Gastroesophageal sphincter (tissue), 4 donors: ENCODE data around the gene MAP7D2. TPM values are rescaled to one million over a fixed set of nuclear protein-coding genes. Genes with fewer than 3 reads are reported as not detected.

Experiments
- ATAC-seq: fragments of 150-250 bp; one replicate; pipeline ENCODE4 v1.9.1; 2016; ENCODE audit warnings: mild to moderate bottlenecking, moderate library complexity
- H3K27ac ChIP-seq, 4 donors: fragments of 200-600 bp; sonication (generic) in 3 of 4; 1 replicate in 3 of 4; 2 replicates in 1 of 4; pipeline ENCODE4 v1.5.1; 2016 to 2019
- H3K27me3 ChIP-seq: fragments of 200-600 bp; sonication (generic); one replicate; pipeline ENCODE4 v1.5.1; 2019
- H3K36me3 ChIP-seq, 2 donors: fragments of 200-600 bp; sonication (generic); one replicate each; pipeline ENCODE4 v1.5.1; 2019; ENCODE audit warnings: control low read depth in 1 of 2
- H3K4me1 ChIP-seq, 3 donors: fragments of 200-600 bp; sonication (generic); 1 replicate in 2 of 3; 2 replicates in 1 of 3; pipeline ENCODE4 v1.5.1; 2016 to 2019; ENCODE audit warnings: control low read depth in 2 of 3
- H3K4me3 ChIP-seq, 2 donors: fragments of 200-600 bp; sonication (generic); one replicate each; pipeline ENCODE4 v1.5.1; 2019; ENCODE audit warnings: mild to moderate bottlenecking in 1 of 2, moderate library complexity in 1 of 2
- H3K9me3 ChIP-seq, 3 donors: fragments of 200-600 bp; sonication (generic); one replicate each; pipeline ENCODE4 v1.5.1; 2017 to 2019; ENCODE audit warnings: control low read depth in 2 of 3
- EP300 ChIP-seq: sonication (generic); formaldehyde crosslinking; IDR thresholded peaks from one replicate; pipeline ENCODE4 v1.6.1; 2017; ENCODE audit warnings: antibody characterized with exemption, mild to moderate bottlenecking
- POLR2A ChIP-seq, 2 donors: fragments of 450-650 bp; IDR thresholded peaks; one replicate each; pipeline ENCODE4 v1.6.1; 2017; ENCODE audit warnings: antibody characterized with exemption in 2 of 2, mild to moderate bottlenecking in 2 of 2, moderate library complexity in 1 of 2
- POLR2AphosphoS5 ChIP-seq: sonication (generic); formaldehyde crosslinking; IDR thresholded peaks from one replicate; pipeline ENCODE4 v1.6.1; 2017; ENCODE audit warnings: antibody characterized with exemption
- WGBS, 2 donors: methylation state at CpG; one replicate each; pipeline ENCODE4 v1.1.5; 2018; ENCODE audit warnings: low coverage in 1 of 2; 5-methylcytosine and 5-hydroxymethylcytosine counted together
- total RNA-seq, 4 donors: library from RNA; depleted of rRNA; stranded (reverse); fragments of >200 nt; gene quantifications; one replicate each; pipeline ENCODE4 v1.1.0, GENCODE V29; 2016
- TF ChIP-seq, protein P1 (sequence below), 4 experiments: fragments of 200-600 bp in 2 of 4; fragments of 450-650 bp in 2 of 4; sonication (generic) in 1 of 4; IDR thresholded peaks; one replicate each; pipeline ENCODE4 v1.5.1; 2017 to 2019; ENCODE audit warnings: antibody characterized with exemption in 4 of 4, mild to moderate bottlenecking in 2 of 4, moderate library complexity in 2 of 4

MAP7D2 gene
- total RNA-seq, 4 donors from 2014 or later: 0.27 to 0.42 (median 0.27) TPM; not detected in 1

GRCh38 chrX:20005883-20006282 lies 110.8 kb downstream of the MAP7D2 start:
- H3K4me3 ChIP-seq: no peak overlapping the region
- TF ChIP-seq POLR2AphosphoS5: no peak
- no peak for TF ChIP-seq POLR2A (IDR thresholded peaks at IDR 0.05)
- TF ChIP-seq, protein P1, sequence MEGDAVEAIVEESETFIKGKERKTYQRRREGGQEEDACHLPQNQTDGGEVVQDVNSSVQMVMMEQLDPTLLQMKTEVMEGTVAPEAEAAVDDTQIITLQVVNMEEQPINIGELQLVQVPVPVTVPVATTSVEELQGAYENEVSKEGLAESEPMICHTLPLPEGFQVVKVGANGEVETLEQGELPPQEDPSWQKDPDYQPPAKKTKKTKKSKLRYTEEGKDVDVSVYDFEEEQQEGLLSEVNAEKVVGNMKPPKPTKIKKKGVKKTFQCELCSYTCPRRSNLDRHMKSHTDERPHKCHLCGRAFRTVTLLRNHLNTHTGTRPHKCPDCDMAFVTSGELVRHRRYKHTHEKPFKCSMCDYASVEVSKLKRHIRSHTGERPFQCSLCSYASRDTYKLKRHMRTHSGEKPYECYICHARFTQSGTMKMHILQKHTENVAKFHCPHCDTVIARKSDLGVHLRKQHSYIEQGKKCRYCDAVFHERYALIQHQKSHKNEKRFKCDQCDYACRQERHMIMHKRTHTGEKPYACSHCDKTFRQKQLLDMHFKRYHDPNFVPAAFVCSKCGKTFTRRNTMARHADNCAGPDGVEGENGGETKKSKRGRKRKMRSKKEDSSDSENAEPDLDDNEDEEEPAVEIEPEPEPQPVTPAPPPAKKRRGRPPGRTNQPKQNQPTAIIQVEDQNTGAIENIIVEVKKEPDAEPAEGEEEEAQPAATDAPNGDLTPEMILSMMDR (IDR thresholded peaks at IDR 0.05): no peak
- TF ChIP-seq EP300: no peak
- H3K27ac ChIP-seq: no peak overlapping the region
- no peak for ATAC-seq
- no peaks in the 10 kb centered on the region for H3K27me3 ChIP-seq
- no peaks in the 10 kb centered on the region for H3K36me3 ChIP-seq
- 53% methylated on average over 2 of the region's 2 CpGs; no CpG with 5 or more reads in 1 of the 2 donors for WGBS, 2 donors
- H3K9me3 ChIP-seq: no peaks in the 10 kb centered on the region
- H3K4me1 ChIP-seq: no peaks in the 10 kb centered on the region

DNA sequence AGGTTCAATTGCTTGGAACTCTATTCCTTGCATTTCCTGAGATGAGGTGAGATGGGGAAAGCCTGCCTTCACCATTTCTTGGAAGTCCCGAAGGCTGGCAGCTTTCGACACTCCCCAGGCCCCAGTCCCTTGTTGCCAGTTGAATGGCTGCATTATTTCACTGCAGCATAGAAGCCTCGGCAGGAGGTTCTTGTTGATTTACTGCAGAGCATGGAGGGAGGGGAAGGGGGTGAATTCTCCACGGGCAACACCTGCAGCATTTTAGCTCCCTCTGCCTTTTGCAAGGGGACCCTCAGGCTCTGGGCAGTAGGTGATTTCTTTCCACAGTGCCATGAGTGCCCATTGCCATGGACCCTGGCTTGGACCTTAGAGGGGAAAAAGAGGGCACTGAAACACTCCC lies 115.1 kb downstream of the MAP7D2 start:
- no peaks in the 10 kb centered on the region for H3K9me3 ChIP-seq
- ATAC-seq: no peak
- H3K36me3 ChIP-seq: no peaks in the 10 kb centered on the region
- no peaks in the 10 kb centered on the region for H3K27me3 ChIP-seq
- no peaks in the 10 kb centered on the region for H3K4me1 ChIP-seq
- H3K4me3 ChIP-seq: no peak overlapping the region
- TF ChIP-seq POLR2A (IDR thresholded peaks at IDR 0.05) (no peak), POLR2AphosphoS5 (no peak), EP300 (no peak)
- TF ChIP-seq, protein P1 (IDR thresholded peaks at IDR 0.05): no peak
- WGBS, 2 donors: no CpG with 5 or more reads among the region's 4 CpGs
- H3K27ac ChIP-seq: no peak overlapping the region

GRCh38 chrX:19991350-19991718 lies 125.4 kb downstream of the MAP7D2 start:
- no peaks in the 10 kb centered on the region for H3K9me3 ChIP-seq
- H3K27ac ChIP-seq: peak overlapping the region; percentile 44 to 84 (median 78)
- peaks cover 0 to 11% (median 0%) of the 10 kb centered on the region in 3 donors for H3K4me1 ChIP-seq
- H3K27me3 ChIP-seq: no peaks in the 10 kb centered on the region
- H3K4me3 ChIP-seq: peak overlapping the region; percentile 76 to 95
- TF ChIP-seq, protein P1 (IDR thresholded peaks at IDR 0.05): peak in 1 of 4 experiments; percentile 18
- no peak for TF ChIP-seq POLR2AphosphoS5
- 65 to 100% methylated on average over 1 to 6 of the region's 6 CpGs for WGBS, 2 donors
- ATAC-seq: no peak
- no peaks in the 10 kb centered on the region for H3K36me3 ChIP-seq

DNA sequence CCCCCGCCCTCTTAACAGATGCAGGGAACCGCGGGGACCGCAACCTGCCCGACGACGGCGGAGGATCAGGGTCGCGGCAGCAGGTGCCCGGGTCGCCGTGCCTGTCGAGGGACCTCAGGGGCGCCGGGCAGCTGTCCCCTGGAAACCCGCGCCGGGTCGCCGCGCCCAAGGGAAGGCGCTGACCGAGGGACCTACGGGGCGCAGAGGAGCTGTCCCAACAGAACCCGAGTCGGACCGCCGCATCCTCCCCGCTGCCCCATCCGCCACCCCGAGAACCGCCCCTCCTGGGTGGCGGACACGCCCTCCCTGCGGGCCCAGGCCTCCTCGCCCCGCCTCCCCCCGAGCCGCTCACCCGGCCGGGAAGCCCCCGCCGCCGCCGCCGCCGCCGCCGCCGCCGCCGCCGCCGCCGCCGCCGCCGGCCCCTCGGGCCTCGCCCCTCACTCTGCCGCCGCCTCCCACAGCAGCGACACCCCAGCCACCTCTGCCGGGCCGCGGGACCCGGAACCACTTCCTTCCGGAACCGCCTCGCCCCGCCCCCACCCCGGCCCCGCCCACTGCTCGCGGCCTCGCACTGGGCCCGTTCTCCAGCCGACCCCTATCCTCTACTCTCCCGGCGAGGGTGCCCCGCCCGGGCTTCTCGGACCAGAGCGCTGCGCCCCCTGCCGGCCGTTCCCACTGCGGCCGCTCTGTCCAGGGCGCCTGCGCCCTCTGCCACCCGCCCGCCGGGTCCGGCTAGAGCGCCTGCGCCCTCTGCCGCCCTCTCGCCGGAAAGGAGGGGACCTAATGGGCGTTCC lies 126.0 kb downstream of the MAP7D2 start, which contains the start of gene BCLAF3:
TSS of gene BCLAF3 (minus strand) at position 506 of the 794 bp plus-strand sequence. CDS start 20,797 bp downstream, outside the sequence.
- WGBS, 2 donors: no CpG with 5 or more reads among the region's 103 CpGs
- TF ChIP-seq, protein P1 (IDR thresholded peaks at IDR 0.05): peak; percentile 66 to 90 (median 80)
- TF ChIP-seq POLR2AphosphoS5: peak; percentile 26
- TF ChIP-seq POLR2A (IDR thresholded peaks at IDR 0.05): no peak
- no peak for TF ChIP-seq EP300
- peak within 1 kb of the TSS; percentile 65 to 84 (median 78) for H3K27ac ChIP-seq
- H3K36me3 ChIP-seq: no peaks in the 10 kb centered on the region
- H3K27me3 ChIP-seq: no peaks in the 10 kb centered on the region
- H3K4me1 ChIP-seq: peaks cover 0 to 11% (median 0%) of the 10 kb centered on the region in 3 donors
- peak; percentile 96 for ATAC-seq
- peak within 1 kb of the TSS; percentile 76 to 95 for H3K4me3 ChIP-seq
- no peaks in the 10 kb centered on the region for H3K9me3 ChIP-seq

DNA sequence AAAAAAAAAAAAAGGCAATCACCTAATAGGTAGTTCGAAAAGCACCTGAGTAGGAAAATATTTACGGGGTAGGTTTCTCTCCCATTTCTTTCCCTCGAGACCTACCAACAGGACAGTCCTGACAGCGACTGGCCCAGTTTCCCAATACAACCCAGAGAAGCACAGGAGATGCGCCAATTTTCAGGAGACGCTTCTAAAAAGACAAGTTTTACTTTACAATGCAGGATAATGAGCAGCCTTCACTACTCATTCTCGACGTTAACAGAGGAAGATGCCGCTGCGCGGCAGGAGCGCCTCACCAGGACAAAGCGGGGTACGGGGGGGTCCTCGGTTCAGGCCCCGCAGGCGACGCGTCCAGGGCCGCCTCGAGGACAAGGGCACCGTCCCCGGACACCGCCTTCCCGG lies 126.6 kb downstream of the MAP7D2 start:
- ATAC-seq: no peak
- TF ChIP-seq EP300 (no peak), POLR2AphosphoS5 (no peak), POLR2A (IDR thresholded peaks at IDR 0.05) (no peak)
- TF ChIP-seq, protein P1 (IDR thresholded peaks at IDR 0.05): no peak
- H3K36me3 ChIP-seq: no peaks in the 10 kb centered on the region

More for the DNA sequence above, 126.6 kb downstream of the MAP7D2 start:
- Histone ChIP-seq H3K4me1 (peaks cover 0 to 11% (median 0%) of the 10 kb centered on the region in 3 donors), H3K4me3 (peak overlapping the region; percentile 76 to 95), H3K27me3 (no peaks in the 10 kb centered on the region), H3K9me3 (no peaks in the 10 kb centered on the region), H3K27ac (peak overlapping the region; percentile 65 to 84 (median 78))
- WGBS, 2 donors: 10 to 31% methylated on average over 2 to 9 of the region's 25 CpGs
